Activated CD8-positive, alpha-beta memory T cell treated with anti-CD3 and anti-CD28 coated beads for 24 hours (primary cell): ENCODE data around the gene NIPAL1.

ENCODE experiments used
- DNase-seq: peaks from one replicate; pipeline ENCODE4 v3.0.0-alpha.2; 2020

The NIPAL1 gene

GRCh38 chr4:48028696-48029095, 12.1 kb downstream of the NIPAL1 start:
- DNase-seq: no peak

- DNase-seq: no peak
Measured at GRCh38 chr4:48030470-48030869, 13.9 kb downstream of the NIPAL1 start.

- no peak for DNase-seq
Measured at GRCh38 chr4:48031802-48032525, 15.4 kb downstream of the NIPAL1 start.

GRCh38 chr4:48032721-48033120, 16.1 kb downstream of the NIPAL1 start:
- DNase-seq: no peak

- DNase-seq: no peak
Measured at GRCh38 chr4:48033412-48033811, 16.8 kb downstream of the NIPAL1 start.

- DNase-seq: peak; percentile 78
Measured at GRCh38 chr4:48033825-48034413, 17.3 kb downstream of the NIPAL1 start.

- no peak for DNase-seq
Measured at GRCh38 chr4:48035952-48036351, 19.4 kb downstream of the NIPAL1 start.

- DNase-seq: no peak
Measured at GRCh38 chr4:48037117-48037462, 20.5 kb downstream of the NIPAL1 start.

GRCh38 chr4:48038666-48039065, 22.1 kb downstream of the NIPAL1 start:
- no peak for DNase-seq

- no peak for DNase-seq
Measured at GRCh38 chr4:48039561-48039960, 23.0 kb downstream of the NIPAL1 start.

- no peak for DNase-seq
Measured at GRCh38 chr4:48041535-48042137, 25.1 kb downstream of the NIPAL1 start.

- DNase-seq: no peak
Measured at GRCh38 chr4:48042979-48043461, 26.4 kb downstream of the NIPAL1 start.

GRCh38 chr4:48043504-48043903, 26.9 kb downstream of the NIPAL1 start:
- no peak for DNase-seq

- no peak for DNase-seq
Measured at GRCh38 chr4:48044298-48044697, 27.7 kb downstream of the NIPAL1 start.

GRCh38 chr4:48046059-48046458, 29.5 kb downstream of the NIPAL1 start:
- no peak for DNase-seq

GRCh38 chr4:48047421-48047844, 30.9 kb downstream of the NIPAL1 start:
- peak; percentile 90 for DNase-seq

- no peak for DNase-seq
Measured at GRCh38 chr4:48047896-48048295, 31.3 kb downstream of the NIPAL1 start.

GRCh38 chr4:48049483-48049882, 32.9 kb downstream of the NIPAL1 start:
- DNase-seq: no peak

- DNase-seq: no peak
Measured at GRCh38 chr4:48051078-48051477, 34.5 kb downstream of the NIPAL1 start.

- no peak for DNase-seq
Measured at GRCh38 chr4:48058617-48059530, 42.3 kb downstream of the NIPAL1 start.

GRCh38 chr4:48064349-48064748, 47.8 kb downstream of the NIPAL1 start:
- DNase-seq: no peak

GRCh38 chr4:48065587-48066052, 49.0 kb downstream of the NIPAL1 start:
- DNase-seq: no peak

GRCh38 chr4:48067536-48067935, 51.0 kb downstream of the NIPAL1 start:
- no peak for DNase-seq
